HepG2 (cell line): Measurements from ENCODE around the gene PDZK1. TPM values are rescaled to one million over a fixed set of nuclear protein-coding genes. Genes with fewer than 3 reads are reported as not detected.

ENCODE experiments used
- CEBPB ChIP-seq: IDR thresholded peaks from 2 replicates; pipeline ENCODE4 v1.6.1; 2011; ENCODE audit warnings: low read depth, low read length, improper control_type of control experiment, borderline replicate concordance
- DDIT3 ChIP-seq: sonication (generic); formaldehyde crosslinking; IDR thresholded peaks from 2 replicates; pipeline ENCODE4 v1.4.0; 2020; ENCODE audit warnings: mild to moderate bottlenecking, missing genetic modification reagents
- FIP1L1 ChIP-seq: fragments of 200-400 bp; formaldehyde crosslinking; IDR thresholded peaks from 2 replicates; pipeline ENCODE4 v1.6.1; 2018; ENCODE audit warnings: low read depth, mild to moderate bottlenecking, low read length, moderate library complexity, borderline replicate concordance; ENCODE audit not compliant: insufficient read depth
- GFI1 ChIP-seq: sonication (generic); formaldehyde crosslinking; IDR thresholded peaks from 2 replicates; pipeline ENCODE4 v1.5.0; 2020; ENCODE audit warnings: missing genetic modification reagents, mild to moderate bottlenecking, borderline replicate concordance
- HMG20B ChIP-seq: conservative IDR thresholded peaks from 2 replicates; pipeline ENCODE4 v1.6.1; 2016; ENCODE audit warnings: missing genetic modification reagents, missing compliant biosample characterization
- HOXA7 ChIP-seq: sonication (generic); formaldehyde crosslinking; IDR thresholded peaks from 2 replicates; pipeline ENCODE4 v1.8.1; 2022; ENCODE audit warnings: mild to moderate bottlenecking, missing genetic modification reagents, moderate library complexity
- IKZF4 ChIP-seq: sonication (generic); formaldehyde crosslinking; IDR thresholded peaks from 2 replicates; pipeline ENCODE4 v1.5.1; 2020; ENCODE audit warnings: borderline replicate concordance, mild to moderate bottlenecking, low read depth, missing genetic modification reagents; ENCODE audit errors: not compliant biosample characterization
- KDM2A ChIP-seq: sonication (generic); formaldehyde crosslinking; IDR thresholded peaks from 2 replicates; pipeline ENCODE4 v1.4.0; 2020; ENCODE audit warnings: low read depth, missing genetic modification reagents, borderline replicate concordance
- LCORL ChIP-seq, 2 experiments: fragments of 450-650 bp in 1 of 2; sonication (generic) in 1 of 2; formaldehyde crosslinking in 1 of 2; IDR thresholded peaks; 2 replicates each; pipeline versions ENCODE4 v1.5.0 to v1.6.1; 2017 to 2020; ENCODE audit warnings: antibody characterized with exemption in 1 of 2, missing genetic modification reagents in 1 of 2
- NAIF1 ChIP-seq: sonication (generic); formaldehyde crosslinking; IDR thresholded peaks from 2 replicates; pipeline ENCODE4 v1.5.0; 2020; ENCODE audit warnings: mild to moderate bottlenecking, missing genetic modification reagents, borderline replicate concordance
- NFKBIZ ChIP-seq: IDR thresholded peaks from 2 replicates; pipeline ENCODE4 v1.6.1; 2018; ENCODE audit warnings: missing genetic modification reagents, missing compliant biosample characterization
- NONO ChIP-seq, 2 experiments: fragments of 450-650 bp in 1 of 2; sonication (generic) in 1 of 2; formaldehyde crosslinking in 1 of 2; IDR thresholded peaks in 1 of 2; conservative IDR thresholded peaks in 1 of 2; 2 replicates each; pipeline versions ENCODE4 v1.6.1 to v1.8.0; 2017 to 2022; ENCODE audit warnings: mild to moderate bottlenecking in 1 of 2, missing genetic modification reagents in 1 of 2, moderate library complexity in 1 of 2
- SOX13 ChIP-seq, 3 experiments: fragments of 450-650 bp in 1 of 3; sonication (generic) in 1 of 3; formaldehyde crosslinking in 1 of 3; IDR thresholded peaks in 2 of 3; conservative IDR thresholded peaks in 1 of 3; 2 replicates each; pipeline versions ENCODE4 v1.5.0 to v1.6.1; 2016 to 2020; ENCODE audit warnings: antibody characterized with exemption in 1 of 3, mild to moderate bottlenecking in 1 of 3, missing compliant biosample characterization in 1 of 3, missing genetic modification reagents in 1 of 3, moderate library complexity in 1 of 3
- TCF7 ChIP-seq: sonication (generic); IDR thresholded peaks from 2 replicates; pipeline ENCODE4 v1.6.1; 2016; ENCODE audit warnings: antibody characterized with exemption, low read depth
- TEAD3 ChIP-seq: optimal IDR thresholded peaks from 2 replicates; pipeline ENCODE3; 2016; ENCODE audit warnings: borderline replicate concordance
- ZBTB33 ChIP-seq: sonication (generic); formaldehyde crosslinking; IDR thresholded peaks from 2 replicates; pipeline ENCODE4 v1.4.0; 2020; ENCODE audit warnings: missing genetic modification reagents
- ZFX ChIP-seq: sonication (generic); formaldehyde crosslinking; IDR thresholded peaks from 2 replicates; pipeline ENCODE4 v1.4.0; 2020; ENCODE audit warnings: mild to moderate bottlenecking, low read depth, missing genetic modification reagents, moderate library complexity
- ZNF841 ChIP-seq: sonication (generic); formaldehyde crosslinking; IDR thresholded peaks from 2 replicates; pipeline ENCODE4 v1.8.1; 2023; ENCODE audit warnings: missing genetic modification reagents, borderline replicate concordance
- ZSCAN25 ChIP-seq: sonication (generic); formaldehyde crosslinking; IDR thresholded peaks from 2 replicates; pipeline ENCODE4 v1.8.0; 2022; ENCODE audit warnings: mild to moderate bottlenecking, missing genetic modification reagents
- polyA plus RNA-seq, 8 experiments: library from polyadenylated mRNA; depleted of rRNA in 3 of 8; stranded (reverse) in 7 of 8; unstranded in 1 of 8; fragments of >200 nt; fragmentation: Illumina TruSeq in 4 of 8; extraction: Trizol in 4 of 8; gene quantifications; 2 replicates each; pipeline versions ENCODE4 v1.2.1 to v1.2.3, GENCODE V29; 2011 to 2016; ENCODE audit warnings: low read depth in 4 of 8, missing spikeins in 1 of 8, mixed read lengths in 1 of 8; ENCODE audit not compliant: insufficient read depth in 1 of 8
- total RNA-seq, 5 experiments: library from RNA; depleted of rRNA; stranded (reverse); fragments of >200 nt; fragmentation: Illumina TruSeq; extraction: Trizol; gene quantifications; 2 replicates each; pipeline ENCODE4 v1.2.3, GENCODE V29; 2016; ENCODE audit warnings: low read depth in 1 of 5

PDZK1 gene
- total and polyA plus RNA-seq, 2 of the 13 experiments (the other 11 are each of a cell fraction or from before 2014, with no cell fraction given): 16.2 to 46.4 TPM

GRCh38 chr1:145690587-145691558, 16.3 kb downstream of the PDZK1 start (continued):
- TF ChIP-seq ZBTB33 (CRISPR knock-in tag): no peak
- no peak for TF ChIP-seq IKZF4 (CRISPR knock-in tag)
- TF ChIP-seq ZSCAN25 (CRISPR knock-in tag): no peak
- TF ChIP-seq KDM2A: no peak
- no peak for TF ChIP-seq LCORL (IDR thresholded peaks at IDR 0.05)
- TF ChIP-seq LCORL (CRISPR knock-in tag; IDR thresholded peaks at IDR 0.05): 0 out of 2 replicates have a peak, but pooled peaks have one; percentile 38
- TF ChIP-seq NFKBIZ (CRISPR knock-in tag): no peak
- TF ChIP-seq CEBPB: peak; percentile 80
- no peak for TF ChIP-seq FIP1L1
- TF ChIP-seq NONO (IDR thresholded peaks at IDR 0.05): no peak
- no peak for TF ChIP-seq NONO (CRISPR knock-in tag; conservative IDR thresholded peaks at IDR 0.05)
- TF ChIP-seq ZFX (CRISPR knock-in tag): peak; percentile 21; the same call in 1 of the 2 replicates
- TF ChIP-seq TCF7: peak; percentile 55
- no peak for TF ChIP-seq NAIF1 (CRISPR knock-in tag)
- no peak for TF ChIP-seq DDIT3 (CRISPR knock-in tag)
- TF ChIP-seq HMG20B (CRISPR knock-in tag): peak; percentile 72
- TF ChIP-seq SOX13 (IDR thresholded peaks at IDR 0.05): no peak
- TF ChIP-seq SOX13 (CRISPR knock-in tag; conservative IDR thresholded peaks at IDR 0.05 in 1 of 2, IDR thresholded peaks at IDR 0.05 in 1 of 2): peak in 1 of 2 experiments; percentile 34; a peak in 1 of 4 replicates
- TF ChIP-seq GFI1 (CRISPR knock-in tag): peak; percentile 92
- TF ChIP-seq ZNF841 (CRISPR knock-in tag): no peak
- TF ChIP-seq TEAD3 (CRISPR knock-in tag): peak; percentile 10
- no peak for TF ChIP-seq HOXA7 (CRISPR knock-in tag)
